Keratinocyte (primary cell): ENCODE measurements around the gene AFM. TPM values are rescaled to one million over a fixed set of nuclear protein-coding genes. Genes with fewer than 3 reads are reported as not detected.

Experiments
- DNase-seq: peaks from one replicate; pipeline ENCODE4 v3.0.0-alpha.2; 2011; ENCODE audit warnings: low read depth, missing footprints, low spot score
- FAIRE-seq: peaks from 2 replicates; lab custom pipeline; 2011; peaks lifted over from hg19 to GRCh38; lab: Jason Lieb, UNC
- H2AFZ ChIP-seq: 2 replicates; pipeline ENCODE4 v1.6.0; 2012; ENCODE audit warnings: low read length, control low read depth, inconsistent platforms; ENCODE audit not compliant: control insufficient read depth
- H3K27ac ChIP-seq: 2 replicates; pipeline ENCODE4 v1.5.1; 2011; ENCODE audit warnings: low read length; ENCODE audit not compliant: control insufficient read depth, insufficient read depth
- H3K27me3 ChIP-seq: 3 replicates; pipeline ENCODE4 v1.6.0; 2011; ENCODE audit warnings: low read length; ENCODE audit not compliant: control insufficient read depth, insufficient read depth; ENCODE audit errors: extremely low read depth
- H3K36me3 ChIP-seq, 2 experiments: 2 replicates in 1 of 2; 3 replicates in 1 of 2; pipeline ENCODE4 v1.5.1; 2011; ENCODE audit warnings: low read length in 2 of 2, mild to moderate bottlenecking in 1 of 2; ENCODE audit not compliant: control insufficient read depth in 2 of 2, insufficient read depth in 2 of 2; ENCODE audit errors: extremely low read depth in 1 of 2
- H3K4me1 ChIP-seq: 3 replicates; pipeline ENCODE4 v1.5.1; 2011; ENCODE audit warnings: low read length; ENCODE audit not compliant: control insufficient read depth, insufficient read depth; ENCODE audit errors: extremely low read depth
- H3K4me2 ChIP-seq: 3 replicates; pipeline ENCODE4 v1.6.0; 2011; ENCODE audit warnings: low read depth, low read length; ENCODE audit not compliant: control insufficient read depth, insufficient read depth; ENCODE audit errors: extremely low read depth
- H3K4me3 ChIP-seq, 3 experiments: fragments of 200-600 bp in 1 of 3; sonication (generic) in 1 of 3; 2 replicates in 2 of 3; 3 replicates in 1 of 3; pipeline ENCODE4 v1.5.1; 2011 to 2016; ENCODE audit warnings: low read length in 3 of 3, mild to moderate bottlenecking in 3 of 3, control low read depth in 2 of 3, inconsistent platforms in 1 of 3, low read depth in 1 of 3, mixed read lengths in 1 of 3, mixed run types in 1 of 3, moderate library complexity in 1 of 3; ENCODE audit not compliant: control insufficient read depth in 2 of 3, insufficient read depth in 2 of 3; ENCODE audit errors: extremely low read depth in 1 of 3
- H3K79me2 ChIP-seq: 2 replicates; pipeline ENCODE4 v1.6.0; 2012; ENCODE audit warnings: low read length; ENCODE audit not compliant: control insufficient read depth, insufficient read depth
- H3K9ac ChIP-seq: 3 replicates; pipeline ENCODE4 v1.6.0; 2011; ENCODE audit warnings: low read length; ENCODE audit not compliant: control insufficient read depth, insufficient read depth; ENCODE audit errors: extremely low read depth
- H3K9me1 ChIP-seq: 3 replicates; pipeline ENCODE4 v1.6.0; 2011; ENCODE audit warnings: low read length; ENCODE audit not compliant: control insufficient read depth, insufficient read depth; ENCODE audit errors: extremely low read depth
- H3K9me3 ChIP-seq: 2 replicates; pipeline ENCODE4 v1.5.1; 2012; ENCODE audit warnings: low read depth, low read length; ENCODE audit not compliant: control insufficient read depth
- H4K20me1 ChIP-seq: 3 replicates; pipeline ENCODE4 v1.6.0; 2011; ENCODE audit warnings: low read length; ENCODE audit not compliant: control insufficient read depth, insufficient read depth; ENCODE audit errors: extremely low read depth
- CTCF ChIP-seq, 3 experiments: IDR thresholded peaks in 1 of 3; conservative IDR thresholded peaks in 1 of 3; optimal IDR thresholded peaks in 1 of 3; 2 replicates in 2 of 3; 3 replicates in 1 of 3; pipeline versions ENCODE3 to v1.5.1; 2011; ENCODE audit warnings: low read length in 3 of 3, mild to moderate bottlenecking in 3 of 3, moderate library complexity in 2 of 3, control low read depth in 1 of 3, inconsistent platforms in 1 of 3; ENCODE audit not compliant: insufficient read depth in 2 of 3; ENCODE audit errors: extremely low read depth in 1 of 3
- EZH2 ChIP-seq: IDR thresholded peaks from one replicate; pipeline ENCODE4 v1.6.1; 2012; ENCODE audit warnings: inconsistent platforms, mild to moderate bottlenecking, low read length, moderate library complexity
- dilution Hi-C: fragments of 300-500 bp; cut with MboI; formaldehyde crosslinking; loops from one replicate; pipeline ENCODE4 v1.7.0; 2020; ENCODE audit warnings: low sequenced_read_pairs; ENCODE audit not compliant: extremely low pct_ligation_motif_present
- polyA plus RNA-seq, 5 experiments: library from polyadenylated mRNA; depleted of rRNA in 3 of 5; stranded (reverse) in 3 of 5; stranded (forward) in 1 of 5; unstranded in 1 of 5; fragments of >200 nt; gene quantifications; 1 replicate in 1 of 5; 2 replicates in 3 of 5; 3 replicates in 1 of 5; pipeline versions ENCODE4 v1.2.1 to v1.2.3, GENCODE V29; 2011 to 2012; ENCODE audit warnings: missing spikeins in 2 of 5, low read depth in 1 of 5, low replicate concordance in 1 of 5

The AFM gene
- polyA plus RNA-seq, 1 donor (not counting 4 experiments of a cell fraction or from before 2014, with no cell fraction given), result not detected

GRCh38 chr4:73470728-73471127 is 10.8 kb upstream of the AFM start:
- Histone ChIP-seq H3K4me3 (no peak overlapping the region), H3K4me1 (no peaks in the 10 kb centered on the region), H4K20me1 (no peaks in the 10 kb centered on the region), H3K79me2 (no peaks in the 10 kb centered on the region), H3K36me3 (no peaks in the 10 kb centered on the region), H3K9ac (no peak overlapping the region), H3K27me3 (no peaks in the 10 kb centered on the region), H2AFZ (no peak overlapping the region), H3K9me1 (no peaks in the 10 kb centered on the region), H3K27ac (no peak overlapping the region), H3K4me2 (no peak overlapping the region), H3K9me3 (peaks cover 7% of the 10 kb centered on the region)
- no peak for FAIRE-seq
- TF ChIP-seq CTCF (optimal IDR thresholded peaks at IDR 0.05 in 1 of 3, IDR thresholded peaks at IDR 0.05 in 1 of 3, conservative IDR thresholded peaks at IDR 0.05 in 1 of 3; ENCODE audit: extremely low read depth in 1 of 3, insufficient read depth in 2 of 3, low read length in 3 of 3) (no peak), EZH2 (no peak)
- dilution Hi-C loops, result no loop called here
- no peak for DNase-seq

- Histone ChIP-seq H3K4me1 (no peaks in the 10 kb centered on the region), H2AFZ (no peak overlapping the region), H3K27ac (no peak overlapping the region), H3K9ac (no peak overlapping the region), H3K4me2 (no peak overlapping the region), H3K36me3 (no peaks in the 10 kb centered on the region), H3K27me3 (no peaks in the 10 kb centered on the region), H3K9me3 (peaks cover 7% of the 10 kb centered on the region), H3K4me3 (no peak overlapping the region), H3K9me1 (no peaks in the 10 kb centered on the region), H3K79me2 (no peaks in the 10 kb centered on the region), H4K20me1 (no peaks in the 10 kb centered on the region)
- FAIRE-seq, result no peak
- TF ChIP-seq EZH2 (no peak), CTCF (optimal IDR thresholded peaks at IDR 0.05 in 1 of 3, IDR thresholded peaks at IDR 0.05 in 1 of 3, conservative IDR thresholded peaks at IDR 0.05 in 1 of 3; ENCODE audit: extremely low read depth in 1 of 3, insufficient read depth in 2 of 3, low read length in 3 of 3) (no peak)
- dilution Hi-C loops, result no loop called here
- no peak for DNase-seq
These were observed 4.4 kb upstream of the AFM start for GRCh38 chr4:73477176-73477575.
